GM18507 (cell line): Measurements from ENCODE around the gene SELENOV.
"Not testable (repeated sequence)": the region's sequence is repeated elsewhere in the genome, so short reads cannot be mapped to it uniquely, and the experiment has no call there.

Source experiments
- DNase-seq: peaks from one replicate; pipeline ENCODE4 v3.0.0; 2011; ENCODE audit warnings: low read depth; ENCODE audit not compliant: insufficient read length; ENCODE audit errors: extremely low spot score
- FAIRE-seq: peaks from 2 replicates; lab custom pipeline; 2011; peaks lifted over from hg19 to GRCh38; lab: Jason Lieb, UNC

Gene SELENOV, protein sequence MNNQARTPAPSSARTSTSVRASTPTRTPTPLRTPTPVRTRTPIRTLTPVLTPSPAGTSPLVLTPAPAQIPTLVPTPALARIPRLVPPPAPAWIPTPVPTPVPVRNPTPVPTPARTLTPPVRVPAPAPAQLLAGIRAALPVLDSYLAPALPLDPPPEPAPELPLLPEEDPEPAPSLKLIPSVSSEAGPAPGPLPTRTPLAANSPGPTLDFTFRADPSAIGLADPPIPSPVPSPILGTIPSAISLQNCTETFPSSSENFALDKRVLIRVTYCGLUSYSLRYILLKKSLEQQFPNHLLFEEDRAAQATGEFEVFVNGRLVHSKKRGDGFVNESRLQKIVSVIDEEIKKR

DNA sequence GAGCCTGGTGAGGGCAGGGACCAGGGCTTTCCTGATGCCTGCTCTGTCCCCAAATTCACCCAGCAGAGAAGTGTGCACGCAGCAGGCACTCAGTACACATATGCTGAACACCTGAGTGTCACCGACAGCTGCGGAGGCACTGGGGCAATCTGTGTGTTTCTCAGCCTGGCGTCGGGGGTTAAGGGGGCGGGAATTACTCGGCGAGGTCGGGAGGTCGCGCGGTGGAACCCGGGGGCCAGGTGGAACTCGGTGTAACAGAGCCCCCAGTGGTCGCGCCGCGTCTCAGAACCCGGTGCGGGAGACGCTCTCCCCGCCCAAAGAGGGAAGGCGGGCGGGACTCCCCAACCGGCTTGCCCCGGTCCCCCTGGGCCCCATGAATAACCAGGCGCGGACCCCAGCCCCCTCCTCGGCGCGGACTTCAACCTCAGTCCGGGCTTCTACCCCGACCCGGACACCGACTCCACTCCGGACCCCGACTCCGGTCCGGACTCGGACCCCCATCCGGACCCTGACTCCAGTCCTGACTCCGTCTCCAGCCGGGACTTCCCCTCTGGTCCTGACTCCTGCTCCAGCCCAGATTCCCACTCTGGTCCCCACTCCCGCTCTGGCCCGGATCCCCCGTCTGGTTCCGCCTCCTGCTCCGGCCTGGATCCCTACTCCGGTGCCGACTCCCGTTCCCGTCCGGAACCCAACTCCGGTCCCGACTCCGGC, at the start of gene SELENOV:
Gene SELENOV (plus strand): TSS at position 300 of the 711 bp plus-strand sequence. CDS start 74 bp downstream, at position 374.
- DNase-seq: no peak
- FAIRE-seq: no peak

DNA sequence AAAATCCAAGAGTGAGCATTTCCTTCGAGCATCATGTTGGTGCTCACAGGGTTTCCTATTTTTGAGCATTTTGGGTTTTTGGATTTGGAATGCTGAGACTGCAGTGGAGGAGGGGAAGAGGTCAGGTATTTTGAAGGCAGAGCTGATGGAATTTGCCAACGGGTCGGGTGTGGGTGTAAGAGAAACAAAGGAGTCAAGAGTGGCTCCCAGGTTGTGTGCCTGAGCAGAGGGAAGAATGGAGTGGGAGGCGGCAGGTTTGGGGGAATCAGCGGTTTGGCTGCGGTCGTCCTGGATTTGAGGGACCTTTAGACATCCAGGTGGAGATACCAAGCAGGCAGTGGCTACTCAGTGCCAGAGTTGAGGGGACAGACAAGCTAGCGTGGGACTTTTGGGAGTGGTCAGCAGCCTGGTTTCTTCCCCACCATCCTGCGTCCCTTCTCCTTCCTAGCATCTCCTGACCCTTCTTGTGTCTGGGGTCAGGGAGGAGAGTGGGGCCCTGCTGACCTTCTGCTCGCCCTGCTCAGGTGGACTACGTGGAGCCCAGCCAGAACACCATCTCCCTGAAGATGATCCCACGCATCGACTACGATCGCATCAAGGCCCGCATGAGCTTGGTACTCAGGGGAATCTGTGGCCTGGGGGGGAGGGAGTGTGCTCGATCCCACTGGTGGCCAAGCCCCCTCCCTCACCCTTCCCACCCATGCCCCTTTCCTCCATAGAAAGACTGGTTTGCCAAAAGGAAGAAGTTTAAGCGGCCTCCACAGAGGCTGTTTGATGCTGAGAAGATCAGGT, 48.8 kb upstream of the SELENOV start:
- DNase-seq (no peak), FAIRE-seq (no peak)

DNA sequence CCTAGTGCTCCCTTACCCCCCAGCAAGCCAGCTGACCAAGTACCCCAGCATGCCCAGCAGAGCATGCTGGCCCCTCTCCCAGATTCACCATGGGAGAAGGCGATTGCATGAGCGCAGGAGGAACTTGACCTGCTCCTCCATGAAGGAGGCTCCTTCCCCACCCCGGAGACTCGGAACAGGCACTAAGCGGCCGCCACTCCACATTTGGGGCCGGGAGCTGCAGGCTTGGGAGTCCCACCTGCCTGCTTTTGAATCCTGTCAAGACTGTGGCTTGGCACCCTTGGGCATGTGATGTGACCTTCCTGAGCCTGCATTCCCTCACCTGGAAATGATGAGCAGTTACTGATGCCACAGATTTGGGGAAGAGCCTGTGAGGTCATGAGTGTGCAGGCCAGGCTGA, 47.0 kb upstream of the SELENOV start:
- DNase-seq: no peak

DNA sequence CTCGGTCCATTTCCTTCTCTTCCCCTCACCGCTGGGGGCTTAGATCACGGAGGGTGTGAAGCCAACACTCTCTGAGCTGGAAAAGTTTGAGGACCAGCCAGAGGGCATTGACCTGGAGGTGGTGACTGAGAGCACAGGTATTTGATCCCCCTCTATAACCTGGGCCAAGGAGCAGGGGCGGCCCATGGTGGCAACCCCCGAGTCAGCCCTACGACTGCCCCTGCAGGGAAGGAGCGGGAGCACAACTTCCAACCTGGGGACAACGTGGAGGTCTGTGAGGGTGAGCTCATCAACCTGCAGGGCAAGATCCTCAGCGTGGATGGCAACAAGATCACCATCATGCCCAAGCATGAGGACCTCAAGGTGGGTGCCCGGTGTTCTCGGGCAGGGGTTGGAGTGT, 45.9 kb upstream of the SELENOV start:
- no peak for DNase-seq
- no peak for FAIRE-seq

More for the DNA sequence above, 47.0 kb upstream of the SELENOV start:
- FAIRE-seq: no peak

DNA sequence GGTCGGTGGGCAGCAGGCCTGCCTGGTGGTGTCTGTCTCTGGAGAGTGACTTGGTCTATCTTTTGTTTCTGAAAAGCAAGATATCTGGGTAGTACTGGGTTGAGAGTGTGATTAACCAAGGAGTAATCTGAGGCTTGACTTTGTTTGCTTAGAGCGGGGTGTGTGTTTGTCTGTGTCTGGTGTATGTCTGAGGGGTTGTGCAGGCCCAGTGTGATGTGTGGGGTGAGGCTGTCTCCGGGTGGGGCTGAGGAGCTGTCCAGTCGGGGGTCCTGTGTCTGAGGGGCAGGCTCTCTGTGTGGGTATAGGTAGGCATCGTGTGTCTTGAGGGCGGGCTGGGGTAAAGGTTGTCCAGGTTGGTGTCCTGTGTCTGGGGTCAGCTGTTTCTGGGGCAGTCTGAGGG, 45.4 kb upstream of the SELENOV start:
- DNase-seq (no peak), FAIRE-seq (no peak)

DNA sequence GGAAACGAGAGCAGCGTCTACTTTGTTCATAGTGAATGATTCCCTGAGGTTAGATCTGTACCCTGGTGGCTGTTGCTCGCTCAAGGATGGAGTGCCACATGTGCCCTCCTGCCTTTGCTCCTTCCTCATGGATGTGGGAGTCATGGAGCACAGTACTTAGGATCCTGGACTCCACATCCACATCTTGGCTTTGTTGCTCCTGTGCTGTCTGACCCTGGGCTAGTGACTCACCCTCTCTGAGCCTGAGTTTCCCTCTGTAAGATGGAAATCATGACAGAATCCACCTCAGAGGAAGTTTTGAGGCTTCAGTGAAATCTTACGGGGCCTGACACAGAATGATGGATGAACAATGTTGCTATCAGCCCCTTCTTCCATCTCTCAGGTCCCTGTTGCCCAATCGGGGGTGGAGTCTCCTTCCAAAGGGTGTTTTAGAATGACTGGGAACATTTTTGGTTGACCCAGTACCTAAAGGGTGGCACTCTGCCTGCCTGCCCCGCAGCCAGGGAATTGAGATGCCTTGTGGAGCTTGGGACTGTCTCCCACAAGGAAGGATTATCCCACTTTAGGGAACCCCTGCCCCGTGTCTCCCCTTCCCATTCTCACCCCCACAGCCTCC, 44.1 kb upstream of the SELENOV start:
- FAIRE-seq (no peak), DNase-seq (no peak)

DNA sequence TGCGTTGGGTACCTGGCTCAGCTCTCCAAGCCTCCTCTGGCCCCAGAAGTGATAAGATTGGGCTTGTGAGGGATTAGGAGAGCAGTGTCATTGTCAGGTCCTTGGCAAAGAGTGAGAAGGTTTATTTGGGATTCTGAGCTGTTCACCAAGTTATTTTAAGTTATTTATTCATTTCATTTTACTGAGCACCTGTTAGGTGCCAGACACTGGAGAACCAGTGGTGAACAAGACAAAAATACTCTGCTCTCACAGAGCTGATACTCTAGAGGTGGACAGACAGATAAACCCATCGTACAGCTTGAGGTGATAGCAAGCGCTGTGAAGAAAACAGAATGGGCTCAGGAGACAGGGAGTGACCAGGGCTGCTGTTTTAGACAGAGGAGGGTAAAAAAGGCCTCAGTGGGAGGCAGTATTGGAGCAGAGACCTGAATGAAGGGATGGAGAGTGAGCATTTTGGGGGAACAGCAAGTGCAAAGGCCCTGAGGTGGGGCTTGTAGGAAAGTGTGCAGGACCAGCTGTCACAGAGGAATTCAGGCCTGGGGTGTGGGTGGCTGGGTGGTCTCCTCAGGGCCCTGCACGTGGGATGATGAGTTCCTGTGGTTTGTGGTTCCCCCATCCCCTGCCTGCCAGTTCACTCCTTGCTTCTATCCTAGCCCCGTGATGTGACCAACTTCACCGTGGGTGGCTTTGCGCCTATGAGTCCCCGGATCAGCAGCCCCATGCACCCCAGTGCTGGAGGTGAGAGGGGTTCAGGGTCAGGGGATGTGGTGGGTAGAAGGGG, 43.0 kb upstream of the SELENOV start:
- no peak for DNase-seq
- FAIRE-seq: no peak

DNA sequence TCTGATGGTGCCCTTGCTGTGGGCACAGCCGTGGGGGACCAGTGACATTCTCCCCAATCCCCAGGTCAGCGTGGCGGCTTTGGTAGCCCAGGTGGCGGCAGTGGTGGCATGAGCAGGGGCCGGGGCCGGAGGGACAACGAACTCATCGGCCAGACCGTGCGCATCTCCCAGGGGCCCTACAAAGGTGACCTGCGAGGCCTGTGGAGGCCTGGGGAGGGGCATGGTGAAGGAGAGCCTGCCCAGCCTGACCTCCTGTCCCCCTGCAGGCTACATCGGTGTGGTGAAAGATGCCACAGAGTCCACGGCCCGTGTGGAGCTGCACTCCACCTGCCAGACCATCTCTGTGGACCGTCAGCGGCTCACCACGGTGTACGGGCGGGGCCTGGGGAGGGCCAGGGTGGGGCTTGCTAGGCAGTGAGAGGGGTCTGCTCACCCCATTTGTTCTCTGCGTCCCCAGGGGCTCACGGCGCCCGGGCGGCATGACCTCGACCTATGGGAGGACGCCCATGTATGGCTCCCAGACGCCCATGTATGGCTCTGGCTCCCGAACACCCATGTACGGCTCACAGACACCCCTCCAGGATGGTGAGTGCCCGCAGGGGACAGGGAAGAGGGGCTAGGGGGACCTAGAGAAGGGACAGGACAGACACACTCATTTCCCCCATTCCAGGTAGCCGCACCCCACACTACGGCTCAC, 42.0 kb upstream of the SELENOV start:
- DNase-seq: no peak
- FAIRE-seq: no peak

DNA sequence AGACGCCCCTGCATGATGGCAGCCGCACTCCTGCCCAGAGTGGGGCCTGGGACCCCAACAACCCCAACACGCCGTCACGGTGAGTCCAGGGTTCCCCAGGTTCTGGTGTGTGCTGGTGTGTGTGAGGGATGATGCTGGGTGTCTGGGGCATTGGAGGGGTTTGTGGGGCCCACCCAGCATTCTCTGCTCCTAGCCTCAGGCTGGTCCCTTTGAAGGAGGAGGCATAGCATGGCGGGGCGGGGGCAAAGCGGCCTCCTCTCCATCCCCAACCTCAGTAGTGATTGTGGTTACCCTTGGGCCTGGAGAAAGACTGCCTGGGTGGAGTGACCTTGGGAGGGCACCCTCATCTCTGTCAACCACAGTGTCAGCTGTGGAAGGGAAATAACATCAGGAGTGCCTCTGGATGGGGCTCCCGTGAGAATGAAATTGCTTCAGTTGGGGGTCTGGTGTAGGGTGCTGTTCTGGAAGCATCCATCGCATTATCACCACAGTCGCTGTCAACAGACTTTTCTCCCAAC, 41.4 kb upstream of the SELENOV start:
- FAIRE-seq (no peak), DNase-seq (no peak)

DNA sequence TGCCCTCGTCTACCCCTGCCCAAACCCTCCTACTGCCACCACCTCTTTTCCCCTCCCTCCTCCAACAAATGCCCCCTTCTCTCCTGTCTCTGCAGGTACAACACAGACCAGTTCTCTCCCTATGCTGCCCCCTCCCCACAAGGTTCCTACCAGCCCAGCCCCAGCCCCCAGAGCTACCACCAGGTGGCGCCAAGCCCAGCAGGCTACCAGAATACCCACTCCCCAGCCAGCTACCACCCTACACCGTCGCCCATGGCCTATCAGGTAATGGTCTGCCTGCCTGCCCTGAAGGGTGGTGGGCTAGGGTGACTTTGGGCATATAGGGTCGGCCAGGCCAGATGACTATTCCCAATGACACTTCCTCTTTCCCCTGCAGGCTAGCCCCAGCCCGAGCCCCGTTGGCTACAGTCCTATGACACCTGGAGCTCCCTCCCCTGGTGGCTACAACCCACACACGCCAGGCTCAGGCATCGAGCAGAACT, 40.8 kb upstream of the SELENOV start:
- DNase-seq: no peak
- FAIRE-seq: peak; percentile 48

DNA sequence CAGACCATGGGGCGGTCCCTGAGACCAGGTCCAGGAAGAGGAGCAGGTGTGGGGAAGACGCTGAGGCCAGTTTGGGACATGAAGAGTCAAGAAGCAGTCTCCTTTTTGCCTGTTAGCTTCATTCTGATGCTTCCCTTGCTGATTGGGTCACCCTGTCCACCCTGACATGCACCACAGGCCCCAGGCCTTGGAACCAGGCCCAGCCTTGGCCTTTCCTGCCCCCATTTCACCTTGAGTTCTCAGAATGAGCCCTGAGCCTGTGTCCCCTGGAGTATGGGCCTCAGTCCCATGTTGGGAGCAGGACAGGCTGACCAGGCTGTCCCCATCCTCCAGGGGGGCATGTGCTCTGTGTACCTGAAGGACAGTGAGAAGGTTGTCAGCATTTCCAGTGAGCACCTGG, 39.2 kb upstream of the SELENOV start:
- FAIRE-seq: no peak

DNA sequence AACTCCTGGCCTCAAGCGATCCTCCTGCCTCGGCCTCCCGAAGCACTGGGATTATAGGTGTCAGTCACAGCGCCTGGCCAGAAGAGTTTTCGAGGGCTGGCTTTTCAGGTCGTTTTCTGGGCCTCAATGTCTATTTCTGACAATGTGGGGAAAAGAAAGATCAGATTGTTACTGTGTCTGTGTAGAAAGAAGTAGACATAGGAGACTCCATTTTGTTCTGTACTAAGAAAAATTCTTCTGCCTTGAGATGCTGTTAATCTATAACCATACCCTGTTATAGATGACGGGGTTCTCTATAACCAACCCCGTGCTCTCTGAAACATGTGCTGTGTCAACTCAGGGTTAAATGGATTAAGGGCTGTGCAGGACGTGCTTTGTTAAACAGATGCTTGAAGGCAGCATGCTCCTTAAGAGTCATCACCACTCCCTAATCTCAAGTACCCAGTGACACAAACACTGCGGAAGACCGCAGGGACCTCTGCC, 35.6 kb upstream of the SELENOV start:
- FAIRE-seq, DNase-seq: not testable (repeated sequence)

More for the DNA sequence above, 39.2 kb upstream of the SELENOV start:
- DNase-seq: no peak

DNA sequence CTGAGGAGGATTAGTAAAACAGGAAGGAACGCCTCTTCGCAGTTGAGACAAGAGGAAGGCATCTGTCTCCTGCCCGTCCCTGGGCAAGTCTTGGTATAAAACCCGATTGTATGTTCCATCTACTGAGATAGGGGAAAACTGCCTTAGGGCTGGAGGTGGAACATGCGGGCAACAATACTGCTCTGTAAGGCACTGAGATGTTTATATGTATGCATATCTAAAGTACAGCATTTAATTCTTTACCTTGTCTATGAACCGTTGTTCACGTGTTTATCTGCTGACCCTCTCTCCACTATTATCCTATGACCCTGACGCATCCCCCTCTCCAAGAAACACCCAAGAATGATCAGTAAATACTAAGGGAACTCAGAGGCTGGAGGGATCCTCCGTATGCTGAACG, 35.0 kb upstream of the SELENOV start:
- DNase-seq (no peak), FAIRE-seq (peak; percentile 60)

DNA sequence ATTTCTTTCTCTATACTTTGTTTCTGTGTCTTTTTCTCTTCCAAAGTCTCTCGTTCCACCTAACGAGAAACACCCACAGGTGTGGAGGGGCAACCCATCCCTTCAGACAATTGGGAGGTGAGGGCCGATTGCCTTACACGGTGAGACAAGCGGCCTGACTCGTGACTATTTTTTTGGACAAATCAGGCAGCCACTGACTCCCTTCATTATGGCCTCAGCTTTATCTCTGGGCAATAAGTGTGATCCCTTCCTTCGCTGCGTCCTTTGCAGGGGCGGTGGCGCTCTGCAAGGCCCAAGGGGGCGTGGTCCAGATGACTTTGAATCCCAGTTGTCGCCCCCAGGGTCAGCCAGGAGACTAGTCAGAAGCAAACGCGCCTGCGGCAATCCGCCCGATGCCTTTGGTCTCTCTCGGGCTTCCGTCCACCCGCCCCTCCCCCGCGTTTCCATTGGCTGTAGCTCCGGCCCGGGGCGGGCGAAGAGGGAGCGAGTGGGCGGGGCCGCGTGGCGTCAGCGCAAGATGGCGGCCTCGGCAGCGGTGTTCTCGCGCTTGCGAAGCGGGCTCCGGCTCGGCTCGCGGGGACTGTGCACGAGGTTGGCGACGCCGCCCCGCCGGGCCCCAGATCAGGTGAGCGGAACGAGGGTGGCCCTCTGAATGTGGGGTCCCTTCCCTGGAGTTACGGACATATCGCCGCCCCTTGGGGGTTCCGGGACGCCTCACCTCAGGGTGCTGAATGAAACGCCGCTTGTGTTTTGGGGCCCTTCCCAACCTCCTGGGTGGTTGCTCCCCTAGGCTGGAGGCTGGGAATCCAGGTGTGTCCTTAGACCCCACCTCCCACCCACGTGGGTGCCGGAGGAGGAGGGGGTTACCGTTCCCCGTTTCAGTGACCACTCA, 34.4 kb upstream of the SELENOV start, which contains the start of gene TIMM50:
Gene TIMM50 (plus strand): TSS at position 502 of the 892 bp plus-strand sequence. CDS start 16 bp downstream, at position 518.
- FAIRE-seq: peak; percentile 97
- DNase-seq: peak; percentile 86

DNA sequence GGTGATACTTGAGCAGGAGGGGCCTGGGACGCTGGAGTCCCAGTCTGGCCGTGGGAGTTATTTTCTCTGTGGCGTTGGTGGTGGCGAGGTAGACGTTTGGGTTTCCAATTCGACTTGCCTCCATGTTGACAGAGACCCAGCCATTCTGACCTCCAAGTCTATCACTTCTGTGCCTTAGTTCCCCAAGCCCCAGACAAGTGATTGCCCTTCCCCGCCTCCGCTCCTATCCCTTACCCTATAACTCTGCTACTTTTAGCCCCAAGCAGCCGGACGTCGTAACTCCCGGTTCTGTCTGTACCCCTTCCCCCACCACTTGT, 33.8 kb upstream of the SELENOV start:
- DNase-seq: no peak
- FAIRE-seq: no peak

DNA sequence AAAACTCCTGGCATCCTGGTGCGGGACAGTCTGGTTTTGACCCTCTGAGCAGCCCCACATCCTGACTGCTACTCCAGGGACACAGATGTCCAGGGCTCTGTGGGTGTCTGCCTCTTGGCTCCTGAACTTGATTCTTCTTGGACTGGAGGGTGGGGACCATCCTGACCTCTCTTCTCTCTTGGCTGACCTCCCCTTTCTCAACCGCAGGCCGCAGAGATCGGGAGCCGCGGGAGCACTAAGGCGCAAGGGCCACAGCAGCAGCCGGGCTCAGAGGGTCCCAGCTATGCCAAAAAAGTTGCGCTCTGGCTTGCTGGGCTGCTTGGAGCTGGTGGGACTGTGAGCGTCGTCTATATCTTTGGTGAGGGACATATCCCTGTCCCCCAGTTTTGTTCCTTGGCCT, 33.3 kb upstream of the SELENOV start:
- FAIRE-seq (no peak), DNase-seq (no peak)

DNA sequence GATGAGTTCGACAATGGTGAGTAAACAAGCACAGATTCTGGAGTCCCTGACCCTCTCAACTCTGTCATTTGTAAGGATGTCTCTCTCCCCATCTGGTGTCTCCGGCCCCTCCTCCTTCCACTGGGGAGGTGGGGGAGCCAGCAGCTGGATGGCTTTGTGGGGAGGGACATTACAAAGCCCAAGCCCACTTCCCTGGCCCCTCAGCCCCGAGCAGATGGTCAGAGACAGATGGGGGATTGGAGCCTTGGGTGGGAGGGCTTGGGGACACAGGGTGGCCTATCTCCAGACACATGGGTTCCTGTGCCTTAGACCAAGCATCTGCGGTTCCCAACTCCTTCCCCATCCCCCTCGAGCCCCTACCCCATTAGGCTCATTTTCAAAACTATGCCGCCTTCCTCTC, 31.8 kb upstream of the SELENOV start:
- FAIRE-seq (no peak), DNase-seq (no peak)
